ENCODE measurements around the gene IPCEF1.

Gene IPCEF1

GRCh38 chr6:154159126-154159525 is 197.5 kb downstream of the IPCEF1 start:
- DNase-seq (ENCODE audit: low spot score) = no peak

GRCh38 chr6:154157706-154158105 is 198.9 kb downstream of the IPCEF1 start:
- DNase-seq (ENCODE audit: low spot score) = no peak

- no peak for DNase-seq (ENCODE audit: low spot score)
These were observed 199.5 kb downstream of the IPCEF1 start for GRCh38 chr6:154157082-154157481.

GRCh38 chr6:154156135-154156896 is 200.3 kb downstream of the IPCEF1 start:
- peak; percentile 22 for DNase-seq (ENCODE audit: low spot score)

GRCh38 chr6:154154389-154154967 is 202.1 kb downstream of the IPCEF1 start:
- peak; percentile 37 for DNase-seq (ENCODE audit: low spot score)

- no peak for DNase-seq (ENCODE audit: low spot score)
These were observed 212.8 kb downstream of the IPCEF1 start for GRCh38 chr6:154143753-154144152.

- DNase-seq (ENCODE audit: low spot score) = no peak
These were observed 215.9 kb downstream of the IPCEF1 start for GRCh38 chr6:154140743-154141142.

GRCh38 chr6:154139892-154140291 is 216.7 kb downstream of the IPCEF1 start:
- DNase-seq (ENCODE audit: low spot score) = no peak

GRCh38 chr6:154138793-154139192 is 217.8 kb downstream of the IPCEF1 start:
- no peak for DNase-seq (ENCODE audit: low spot score)

- DNase-seq (ENCODE audit: low spot score) = no peak
These were observed 222.0 kb downstream of the IPCEF1 start for GRCh38 chr6:154134471-154135147.

GRCh38 chr6:154127657-154128056 is 228.9 kb downstream of the IPCEF1 start:
- DNase-seq (ENCODE audit: low spot score) = no peak

- DNase-seq (ENCODE audit: low spot score) = no peak
These were observed 231.2 kb downstream of the IPCEF1 start for GRCh38 chr6:154125421-154125820.

- DNase-seq (ENCODE audit: low spot score) = no peak
These were observed 233.2 kb downstream of the IPCEF1 start for GRCh38 chr6:154123155-154123956.

GRCh38 chr6:154122195-154122925 is 234.2 kb downstream of the IPCEF1 start:
- DNase-seq (ENCODE audit: low spot score) = no peak

GRCh38 chr6:154117485-154117884 is 239.1 kb downstream of the IPCEF1 start:
- no peak for DNase-seq (ENCODE audit: low spot score)

- DNase-seq (ENCODE audit: low spot score) = no peak
These were observed 243.2 kb downstream of the IPCEF1 start for GRCh38 chr6:154113392-154113791.

GRCh38 chr6:154112181-154112809 is 244.3 kb downstream of the IPCEF1 start:
- no peak for DNase-seq (ENCODE audit: low spot score)

GRCh38 chr6:154111025-154111424 is 245.6 kb downstream of the IPCEF1 start:
- no peak for DNase-seq (ENCODE audit: low spot score)

GRCh38 chr6:154106251-154106650 is 250.4 kb downstream of the IPCEF1 start:
- no peak for DNase-seq (ENCODE audit: low spot score)
